OCI-LY1 (cell line): ENCODE data around the gene FBXO7.

Experiments used
- H2AFZ ChIP-seq: fragments of 200-600 bp; sonication (generic), shearing (Covaris generic); 2 replicates; pipeline ENCODE4 v1.6.0; 2014; ENCODE audit warnings: antibody characterized with exemption, mild to moderate bottlenecking, low read length
- H3F3A ChIP-seq: fragments of 200-600 bp; sonication (generic), shearing (Covaris generic); 2 replicates; pipeline ENCODE4 v1.6.0; 2014; ENCODE audit warnings: mild to moderate bottlenecking, antibody characterized with exemption, low read length, moderate library complexity; ENCODE audit not compliant: insufficient read depth
- H3K27ac ChIP-seq: fragments of 200-600 bp; sonication (generic); 2 replicates; pipeline ENCODE4 v1.5.1; 2014; ENCODE audit warnings: low read length, mixed run types, mild to moderate bottlenecking, low read depth; ENCODE audit not compliant: poor library complexity, severe bottlenecking
- H3K27me3 ChIP-seq: fragments of 200-600 bp; sonication (generic); 2 replicates; pipeline ENCODE4 v1.6.0; 2014; ENCODE audit warnings: antibody characterized with exemption, mild to moderate bottlenecking, low read length, moderate library complexity; ENCODE audit not compliant: insufficient read depth
- H3K36me3 ChIP-seq: fragments of 200-600 bp; sonication (generic); 2 replicates; pipeline ENCODE4 v1.6.1; 2014; ENCODE audit warnings: mild to moderate bottlenecking, antibody characterized with exemption, low read length, moderate library complexity, mixed read lengths; ENCODE audit not compliant: insufficient read depth
- H3K4me1 ChIP-seq: fragments of 200-600 bp; sonication (generic); 2 replicates; pipeline ENCODE4 v1.5.1; 2014; ENCODE audit warnings: mild to moderate bottlenecking, low read length, moderate library complexity; ENCODE audit not compliant: insufficient read depth, severe bottlenecking
- H3K4me2 ChIP-seq: fragments of 200-600 bp; sonication (generic), shearing (Covaris generic); 2 replicates; pipeline ENCODE4 v1.6.1; 2014; ENCODE audit warnings: low read length
- H3K4me3 ChIP-seq: fragments of 200-600 bp; sonication (generic); 2 replicates; pipeline ENCODE4 v1.5.1; 2014; ENCODE audit warnings: low read length, low read depth, mild to moderate bottlenecking, mixed read lengths; ENCODE audit not compliant: poor library complexity, severe bottlenecking
- H3K79me2 ChIP-seq: fragments of 200-600 bp; shearing (Covaris generic); 2 replicates; pipeline ENCODE4 v1.6.1; 2016; ENCODE audit warnings: mixed run types, low read length, mixed read lengths; ENCODE audit not compliant: insufficient read depth
- H3K9ac ChIP-seq: fragments of 200-600 bp; sonication (generic), shearing (Covaris generic); 2 replicates; pipeline ENCODE4 v1.6.1; 2014; ENCODE audit warnings: mild to moderate bottlenecking, low read length, mixed read lengths
- H3K9me2 ChIP-seq: fragments of 200-600 bp; sonication (generic), shearing (Covaris generic); 2 replicates; pipeline ENCODE4 v1.6.1; 2014; ENCODE audit warnings: low read depth, mild to moderate bottlenecking, low read length, mixed read lengths
- H3K9me3 ChIP-seq: fragments of 200-600 bp; shearing (Covaris generic); 2 replicates; pipeline ENCODE4 v1.6.1; 2014; ENCODE audit warnings: low read length, mixed read lengths
- H4K20me1 ChIP-seq: fragments of 200-600 bp; sonication (generic), shearing (Covaris generic); 2 replicates; pipeline ENCODE4 v1.6.0; 2016; ENCODE audit warnings: mild to moderate bottlenecking, low read length; ENCODE audit not compliant: insufficient read depth
- CTCF ChIP-seq: fragments of 200-600 bp; sonication (generic), shearing (Covaris generic); IDR thresholded peaks from 2 replicates; pipeline ENCODE4 v1.5.1; 2017; ENCODE audit warnings: mild to moderate bottlenecking, antibody characterized with exemption, low read length, moderate library complexity, mixed read lengths
- EZH2 ChIP-seq: fragments of 200-600 bp; sonication (generic), shearing (Covaris generic); IDR thresholded peaks from 2 replicates; pipeline ENCODE4 v1.8.0; 2017; ENCODE audit warnings: borderline replicate concordance, mixed run types, mild to moderate bottlenecking, antibody characterized with exemption, low read length, moderate library complexity, mixed read lengths

The FBXO7 gene

DNA sequence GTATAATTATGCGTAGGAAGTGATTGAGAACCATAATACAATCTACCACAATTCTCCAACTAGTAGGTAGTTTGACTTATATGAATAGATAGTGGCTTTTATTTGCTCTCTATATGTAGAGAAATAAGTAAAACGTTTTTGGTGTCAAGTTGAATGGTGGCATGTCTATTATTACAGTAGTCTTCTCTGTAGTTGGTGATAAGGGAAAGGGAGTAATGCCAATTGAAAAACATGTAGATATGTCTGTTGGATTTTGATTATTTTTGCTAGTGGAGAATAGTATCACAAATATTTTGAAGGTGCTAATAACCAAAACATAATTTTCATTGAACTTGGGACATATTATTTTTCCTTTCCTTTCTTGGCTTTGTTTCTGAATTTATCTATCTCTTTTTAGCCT lies 17.5 kb downstream of the FBXO7 start:
- Histone ChIP-seq H3K27ac (no peak overlapping the region), H3K36me3 (peaks cover 97% of the 10 kb centered on the region), H4K20me1 (no peaks in the 10 kb centered on the region; the same call in 1 of the 2 replicates)

DNA sequence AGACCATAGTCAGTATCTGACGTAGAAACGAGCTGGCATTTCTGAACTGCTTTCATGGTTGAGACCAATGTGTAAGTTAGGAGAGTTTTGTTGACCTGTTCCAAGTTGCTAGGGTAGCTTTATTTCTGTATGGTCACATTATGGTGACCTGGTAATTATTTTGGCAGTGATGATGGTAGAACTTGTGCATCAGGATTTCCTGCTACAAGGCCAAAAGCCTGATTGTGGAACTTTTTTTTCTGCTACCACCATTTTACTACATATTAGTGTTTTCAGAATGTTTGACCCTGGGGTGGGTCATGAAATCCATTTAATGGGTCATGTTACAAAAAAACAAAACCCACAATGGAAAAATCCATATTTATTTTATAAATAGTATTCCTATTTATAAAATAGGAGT lies 18.9 kb downstream of the FBXO7 start:
- H4K20me1 ChIP-seq = no peaks in the 10 kb centered on the region
- H3K27ac ChIP-seq = no peak overlapping the region
- H3F3A ChIP-seq = no peaks in the 10 kb centered on the region
- no peaks in the 10 kb centered on the region for H3K9me2 ChIP-seq
- no peaks in the 10 kb centered on the region for H3K9me3 ChIP-seq
- no peaks in the 10 kb centered on the region for H3K79me2 ChIP-seq
- H2AFZ ChIP-seq = no peak overlapping the region
- H3K27me3 ChIP-seq = no peaks in the 10 kb centered on the region
- TF ChIP-seq EZH2 = no peak
- TF ChIP-seq CTCF = no peak
- no peaks in the 10 kb centered on the region for H3K4me1 ChIP-seq
- H3K9ac ChIP-seq = no peak overlapping the region
- H3K4me2 ChIP-seq = no peak overlapping the region
- H3K4me3 ChIP-seq = no peak overlapping the region
- peaks cover 97% of the 10 kb centered on the region for H3K36me3 ChIP-seq

More for the DNA sequence above, 17.5 kb downstream of the FBXO7 start:
- no peaks in the 10 kb centered on the region for H3F3A ChIP-seq
- H3K79me2 ChIP-seq = no peaks in the 10 kb centered on the region
- H3K4me3 ChIP-seq = no peak overlapping the region
- TF ChIP-seq EZH2 (no peak), CTCF (no peak)
- H3K9me3 ChIP-seq = no peaks in the 10 kb centered on the region
- no peaks in the 10 kb centered on the region for H3K27me3 ChIP-seq
- H3K4me2 ChIP-seq = no peak overlapping the region
- no peaks in the 10 kb centered on the region for H3K9me2 ChIP-seq
- no peak overlapping the region for H2AFZ ChIP-seq
- H3K4me1 ChIP-seq = no peaks in the 10 kb centered on the region
- no peak overlapping the region for H3K9ac ChIP-seq

GRCh38 chr22:32494971-32495370 lies 20.4 kb downstream of the FBXO7 start:
- no peak overlapping the region for H3K4me3 ChIP-seq
- no peaks in the 10 kb centered on the region for H3K9me2 ChIP-seq
- no peaks in the 10 kb centered on the region for H3F3A ChIP-seq
- no peak overlapping the region for H3K4me2 ChIP-seq
- no peak overlapping the region for H3K27ac ChIP-seq
- no peak overlapping the region for H3K9ac ChIP-seq
- H3K79me2 ChIP-seq = no peaks in the 10 kb centered on the region
- H3K4me1 ChIP-seq = no peaks in the 10 kb centered on the region
- TF ChIP-seq CTCF = no peak
- H3K9me3 ChIP-seq = no peaks in the 10 kb centered on the region
- H3K27me3 ChIP-seq = no peaks in the 10 kb centered on the region
- H2AFZ ChIP-seq = no peak overlapping the region
- H3K36me3 ChIP-seq = peaks cover 94% of the 10 kb centered on the region
- no peaks in the 10 kb centered on the region for H4K20me1 ChIP-seq
